Iris pigment epithelial cell (primary cell): ENCODE data around the gene ZNF804B.

ENCODE experiments used
- DNase-seq: peaks from one replicate; pipeline ENCODE4 v3.0.0-alpha.2; 2011; ENCODE audit warnings: low read depth

Gene ZNF804B

DNA sequence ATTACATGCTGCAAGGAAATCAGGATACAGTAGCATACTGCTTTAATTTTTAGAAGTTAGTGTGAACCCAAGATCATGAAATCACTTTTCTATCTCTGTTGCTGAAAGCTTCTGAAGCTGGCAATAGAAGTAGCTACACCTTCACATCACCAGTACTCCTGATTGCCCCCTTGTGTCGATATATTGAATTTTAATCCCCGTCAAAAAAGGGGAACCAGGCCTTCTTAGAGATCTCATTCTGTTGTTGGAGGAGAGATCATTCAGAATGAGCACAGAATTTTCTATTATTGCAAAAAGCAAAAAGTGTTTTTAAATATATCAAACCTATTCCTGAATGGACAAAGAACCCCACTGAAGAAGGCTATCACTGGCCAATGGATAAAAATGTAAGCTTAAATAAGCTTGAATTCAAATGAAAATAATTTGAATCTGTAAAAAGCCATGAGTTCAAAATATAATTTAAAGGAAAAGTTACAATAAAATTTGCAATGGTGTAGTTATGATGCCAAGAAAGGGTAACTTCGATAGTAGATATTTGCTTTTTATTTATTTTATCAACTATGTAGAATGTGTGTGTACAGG lies 75.7 kb downstream of the ZNF804B start:
- DNase-seq: peak; percentile 8

DNA sequence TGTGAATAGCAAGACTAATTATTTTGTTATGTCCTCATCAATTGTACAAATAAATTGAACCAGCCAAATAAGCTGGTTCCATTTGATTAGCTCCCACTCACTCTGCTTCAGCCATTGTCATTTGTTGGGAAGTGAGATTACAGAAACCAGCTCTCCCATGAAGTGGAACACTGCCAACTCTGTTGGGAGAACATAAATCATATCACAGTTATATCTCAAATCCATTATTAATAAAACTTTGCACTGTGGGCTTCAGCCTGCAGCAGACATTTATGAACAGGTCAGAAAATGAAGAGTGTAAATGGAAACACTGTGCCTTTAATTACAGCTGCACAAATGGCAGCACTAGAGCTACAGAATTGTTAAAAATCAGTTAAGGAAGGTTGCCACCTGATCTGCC lies 82.7 kb downstream of the ZNF804B start:
- no peak for DNase-seq

DNA sequence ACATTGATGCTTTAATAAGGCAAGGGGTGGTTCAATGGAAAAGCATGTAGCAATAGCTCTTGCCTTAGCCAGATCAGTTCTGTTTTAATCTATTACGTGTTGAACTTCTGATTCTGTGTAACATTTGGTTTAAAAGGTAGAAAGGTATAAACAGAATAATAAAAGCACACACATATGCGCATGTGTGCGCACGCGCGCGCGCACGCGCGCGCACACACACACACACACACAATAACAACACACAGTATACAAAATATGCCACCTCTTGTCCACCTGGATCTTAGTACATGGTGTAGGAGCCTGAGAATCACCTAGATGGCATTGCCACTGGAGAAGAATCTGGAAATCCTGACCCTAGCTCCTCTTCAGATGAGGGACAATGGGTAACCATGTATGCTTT lies 85.6 kb downstream of the ZNF804B start:
- no peak for DNase-seq

DNA sequence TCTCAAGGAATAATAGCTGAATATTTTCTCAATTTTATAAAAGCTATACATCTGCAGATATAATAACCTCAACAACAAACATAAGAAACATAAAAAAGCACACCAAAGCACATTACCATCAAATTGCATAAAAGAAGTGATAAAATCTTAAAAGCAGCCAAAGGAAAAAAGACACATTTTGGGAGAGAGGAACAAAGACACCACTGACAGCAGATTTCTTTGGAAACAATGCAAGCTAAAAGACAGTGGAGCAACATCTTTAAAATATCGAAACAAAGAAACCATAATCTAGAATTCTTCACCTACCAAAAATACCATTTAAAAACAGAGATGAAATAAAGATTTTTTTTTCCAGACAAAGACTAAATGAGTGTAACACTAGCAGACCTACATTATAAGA lies 91.7 kb downstream of the ZNF804B start:
- no peak for DNase-seq

DNA sequence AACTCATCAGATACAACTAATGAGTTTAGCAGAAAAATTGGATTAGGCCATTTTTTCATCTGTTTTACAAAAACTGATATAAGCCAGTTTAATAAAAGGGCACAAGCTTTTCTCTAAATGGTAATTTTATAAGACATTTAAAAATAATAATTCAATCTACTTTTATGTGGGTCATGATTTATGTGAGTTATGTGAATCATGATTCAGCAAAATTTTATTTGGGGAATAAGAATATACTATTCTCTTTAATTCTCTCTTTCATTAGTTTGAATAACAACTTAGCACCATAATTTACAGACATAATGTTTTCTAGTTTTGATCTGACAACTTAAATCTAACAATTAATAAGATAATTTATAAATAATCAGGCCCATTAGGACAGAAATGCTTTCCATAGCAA lies 99.8 kb downstream of the ZNF804B start:
- DNase-seq: no peak

DNA sequence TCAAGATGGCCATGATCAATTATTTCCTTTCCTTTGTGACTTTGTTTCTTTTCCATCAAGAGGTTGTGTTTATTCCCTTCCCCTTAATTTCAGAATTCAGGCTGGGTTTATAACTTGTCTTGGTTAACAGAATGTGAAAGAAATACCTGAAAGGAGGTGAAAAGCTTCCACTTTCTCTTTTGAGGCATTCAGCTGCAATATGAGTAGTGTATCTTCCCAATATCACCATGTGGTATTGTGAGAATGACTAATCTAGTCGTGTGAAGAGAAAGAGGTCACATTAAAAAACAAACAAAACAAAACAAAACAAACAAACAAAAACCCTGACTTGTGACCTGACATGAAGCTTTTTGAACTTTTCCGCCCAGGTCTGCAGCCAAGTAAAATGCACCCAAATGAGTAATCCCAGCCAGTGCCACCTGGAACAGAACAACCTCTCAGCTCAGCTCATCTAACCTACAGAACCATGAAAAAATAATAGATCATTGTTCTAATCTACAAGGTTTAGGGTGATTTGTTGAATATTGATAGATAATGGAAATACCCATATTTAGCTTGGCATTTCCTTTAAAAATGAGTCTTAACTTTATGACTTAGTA lies 106.9 kb downstream of the ZNF804B start:
- DNase-seq: no peak

DNA sequence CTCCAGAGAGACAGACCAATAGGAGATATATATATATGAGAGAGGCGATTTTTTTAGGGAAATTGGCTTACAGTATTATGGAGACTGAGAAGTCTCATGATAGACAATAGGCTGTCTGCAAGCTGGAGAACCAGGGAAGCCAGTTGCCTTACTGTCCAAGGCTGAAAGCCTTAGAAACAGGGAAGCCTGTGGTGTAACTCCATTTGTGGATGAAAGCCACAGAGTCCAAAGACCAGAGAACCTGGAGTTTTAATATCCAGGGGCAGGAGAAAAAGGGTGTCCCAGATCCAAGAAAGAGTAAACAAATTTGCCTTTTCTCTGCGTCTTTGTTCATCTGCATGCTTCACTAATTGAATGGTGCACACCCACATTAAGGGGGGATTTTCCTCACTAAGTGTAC lies 107.7 kb downstream of the ZNF804B start:
- no peak for DNase-seq

DNA sequence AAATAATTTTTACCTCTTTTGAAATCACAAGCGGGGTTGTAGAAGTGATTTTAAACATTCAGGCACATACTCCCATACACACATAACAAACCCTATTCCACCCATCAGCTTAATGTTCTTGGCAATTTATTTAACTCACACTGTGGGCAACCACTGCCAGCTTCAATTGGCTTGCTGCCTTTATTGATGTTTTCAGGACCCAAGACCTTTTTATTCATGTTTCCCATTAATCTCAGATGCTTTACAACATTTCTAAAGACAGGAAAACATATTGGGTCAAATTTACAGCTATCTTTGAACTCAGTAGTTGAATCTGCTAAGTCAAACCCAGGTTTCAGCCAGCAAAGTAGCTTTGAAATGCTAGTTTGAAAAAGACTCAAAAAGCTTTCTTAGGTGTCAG lies 109.0 kb downstream of the ZNF804B start:
- DNase-seq: no peak

DNA sequence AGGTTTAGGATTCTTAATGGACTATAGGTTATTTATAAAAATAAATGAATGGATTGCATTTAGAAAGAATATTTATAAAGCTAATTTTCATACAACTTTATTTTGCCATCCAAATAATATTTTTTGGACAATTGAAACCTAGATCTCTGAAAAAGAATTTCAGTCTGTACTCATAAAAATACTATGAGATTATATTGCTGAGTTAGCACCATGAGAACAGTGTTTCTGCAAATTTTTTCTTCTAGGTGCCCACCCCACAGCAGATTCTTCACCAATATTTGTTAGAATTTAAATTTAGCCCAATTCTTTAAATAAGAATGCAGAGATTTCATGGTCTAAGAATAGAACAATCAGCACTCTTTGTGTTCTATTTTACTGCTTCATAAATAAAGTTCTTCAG lies 121.6 kb downstream of the ZNF804B start:
- no peak for DNase-seq

DNA sequence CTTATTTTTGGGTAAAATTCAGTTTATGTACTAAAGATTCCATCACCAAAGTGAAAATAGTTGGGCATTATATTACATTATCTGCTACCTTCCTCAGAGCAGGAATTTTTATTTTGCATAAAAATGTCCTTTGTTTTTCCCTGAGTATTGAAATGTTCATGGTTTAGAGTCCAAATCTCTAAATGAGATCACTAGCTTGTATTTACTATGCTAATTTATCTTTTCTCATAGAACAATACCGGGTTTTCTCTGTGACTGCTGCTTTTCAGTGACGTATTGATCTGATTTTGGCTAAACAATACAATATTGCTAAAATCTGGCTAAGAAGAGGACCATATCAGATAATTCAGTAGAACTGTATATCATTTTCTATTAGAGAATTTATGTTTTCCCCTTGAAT lies 125.6 kb downstream of the ZNF804B start:
- no peak for DNase-seq

DNA sequence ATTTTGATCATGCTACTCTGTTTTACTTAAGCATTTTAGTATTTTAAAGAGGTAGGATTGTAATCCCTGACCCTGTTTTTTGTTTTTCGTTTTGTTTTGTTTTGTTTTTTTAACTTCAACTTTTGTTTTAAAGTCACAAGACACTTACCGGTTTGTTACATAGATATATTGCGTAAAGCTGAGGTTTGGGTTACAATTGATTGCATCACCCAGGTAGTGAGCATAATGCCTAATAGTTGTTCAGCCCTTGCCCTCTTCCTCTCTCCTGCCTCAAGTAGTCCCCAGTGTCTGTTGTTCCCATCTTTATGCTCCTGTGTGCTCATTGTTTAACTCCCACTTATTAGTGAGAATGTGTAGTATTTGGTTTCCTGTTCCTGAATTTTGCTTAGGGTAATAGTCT lies 129.2 kb downstream of the ZNF804B start:
- DNase-seq: no peak

DNA sequence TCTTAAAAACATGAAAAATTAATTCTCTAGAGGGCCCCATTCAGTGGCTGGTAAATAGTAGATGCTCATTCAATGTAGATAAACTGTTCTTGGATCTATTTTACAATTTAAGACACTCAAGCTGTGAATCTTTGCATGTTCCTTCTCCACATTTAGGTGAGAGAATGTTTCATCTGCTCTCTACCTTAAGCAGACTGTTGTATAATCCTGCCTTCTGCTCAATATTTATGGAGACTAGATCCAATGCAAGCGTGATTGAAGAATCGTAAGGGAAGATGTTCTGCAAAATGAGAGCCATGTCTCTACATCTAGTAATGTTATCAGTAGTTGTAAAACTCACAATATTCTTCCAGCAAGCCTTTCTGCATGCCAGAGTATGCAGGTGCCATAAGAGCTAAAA lies 151.0 kb downstream of the ZNF804B start:
- DNase-seq: no peak

DNA sequence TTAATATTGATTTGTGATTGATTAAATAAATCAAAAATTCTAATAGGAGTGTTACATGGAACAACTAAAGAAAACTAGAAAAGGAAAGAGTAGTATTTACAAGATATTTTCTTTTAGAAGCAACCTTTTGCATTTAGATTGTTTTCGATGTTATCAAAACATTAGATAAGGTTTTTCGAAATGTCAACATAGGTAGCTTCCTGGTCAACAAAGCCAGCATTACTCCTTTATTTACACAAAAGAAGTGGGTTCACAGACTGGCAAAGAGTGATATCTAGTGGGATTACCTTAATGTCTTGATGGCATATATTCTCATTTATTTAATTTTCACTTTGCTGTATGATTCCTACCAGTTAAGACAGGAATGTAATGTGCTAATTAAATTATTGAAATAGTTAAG lies 153.4 kb downstream of the ZNF804B start:
- no peak for DNase-seq

DNA sequence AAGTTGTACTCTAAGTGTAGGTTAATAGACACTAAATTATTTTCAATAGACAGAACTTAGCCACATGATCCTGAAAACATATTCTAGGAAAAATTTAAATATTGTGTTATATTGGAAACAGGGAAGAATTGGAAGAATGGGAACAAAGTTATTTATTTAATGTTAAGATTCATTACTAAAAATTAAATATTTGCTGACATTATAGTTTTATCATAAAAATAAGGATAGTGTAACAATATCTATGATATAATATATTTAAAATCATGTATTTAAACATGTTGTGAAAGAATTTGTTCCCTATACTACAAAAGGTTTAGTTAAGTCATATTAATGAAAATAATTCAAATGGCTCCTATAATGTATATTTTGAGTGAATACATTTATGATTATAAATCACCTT lies 156.1 kb downstream of the ZNF804B start:
- DNase-seq: no peak

DNA sequence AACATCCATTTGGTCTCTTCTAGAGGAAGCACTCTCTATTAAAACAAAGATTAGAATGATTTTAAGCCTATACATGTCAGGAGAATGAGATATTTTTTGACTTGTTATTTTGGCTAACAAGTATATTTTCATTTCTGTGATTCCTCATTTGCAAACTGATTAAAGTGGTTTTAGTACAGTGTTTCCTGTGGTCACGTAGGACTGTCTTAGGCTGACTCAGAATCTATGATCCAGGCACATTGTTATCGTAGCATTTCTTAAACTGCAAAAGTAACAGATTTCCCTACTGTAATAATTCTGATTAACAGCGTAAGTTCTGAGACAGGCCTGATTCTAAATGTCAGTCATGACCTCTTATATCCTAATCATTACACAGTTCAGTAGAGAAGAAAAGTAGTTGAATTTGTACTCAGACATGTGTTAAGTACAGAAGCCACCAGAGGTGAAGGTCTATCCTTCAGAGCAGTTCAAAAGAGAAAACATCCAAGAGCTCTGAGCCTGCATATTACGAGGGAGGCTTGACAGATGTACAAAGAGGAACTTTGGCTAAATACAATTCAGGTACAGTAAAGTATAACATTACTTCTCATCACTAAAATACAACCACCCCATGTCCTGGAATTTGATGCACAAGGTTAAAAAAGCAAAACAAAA lies 160.1 kb downstream of the ZNF804B start:
- no peak for DNase-seq

DNA sequence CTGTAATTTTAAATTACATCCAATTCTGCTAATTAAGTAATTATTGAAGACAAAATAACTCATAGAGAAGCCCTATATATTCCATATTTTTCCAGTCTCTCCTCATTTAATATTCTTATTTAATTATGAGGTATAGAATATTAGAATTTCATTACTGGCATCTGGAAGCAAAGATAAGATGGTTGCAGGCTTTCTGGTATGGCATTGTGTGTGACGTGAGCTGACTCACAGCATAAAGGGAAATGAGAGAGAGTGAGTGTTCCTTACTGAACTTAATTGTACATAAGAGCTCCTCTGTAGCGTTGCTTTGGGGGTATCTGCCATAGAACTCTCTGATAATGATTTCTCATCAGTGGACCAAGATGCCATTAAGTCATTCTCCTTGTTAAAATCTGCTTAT lies 163.4 kb downstream of the ZNF804B start:
- DNase-seq: no peak

DNA sequence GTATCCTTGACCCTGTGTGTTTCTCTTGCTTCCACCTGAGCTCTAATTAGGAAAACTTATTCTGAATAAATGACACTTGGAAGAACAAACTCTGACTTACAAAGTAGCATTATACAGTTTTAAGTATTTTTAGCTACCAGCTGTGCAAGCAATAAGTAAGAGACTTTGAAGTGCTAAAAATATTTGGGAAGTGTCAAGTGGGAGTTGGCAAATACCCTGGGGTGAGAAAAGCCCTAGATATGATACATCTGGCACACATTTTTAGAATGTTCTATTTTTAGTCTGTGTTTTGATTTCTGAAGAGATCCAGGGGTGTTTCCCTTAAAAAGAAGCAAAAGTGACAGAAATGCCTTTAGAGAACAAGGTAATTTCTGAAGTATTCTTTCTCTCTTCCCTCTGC lies 168.8 kb downstream of the ZNF804B start:
- DNase-seq: no peak

DNA sequence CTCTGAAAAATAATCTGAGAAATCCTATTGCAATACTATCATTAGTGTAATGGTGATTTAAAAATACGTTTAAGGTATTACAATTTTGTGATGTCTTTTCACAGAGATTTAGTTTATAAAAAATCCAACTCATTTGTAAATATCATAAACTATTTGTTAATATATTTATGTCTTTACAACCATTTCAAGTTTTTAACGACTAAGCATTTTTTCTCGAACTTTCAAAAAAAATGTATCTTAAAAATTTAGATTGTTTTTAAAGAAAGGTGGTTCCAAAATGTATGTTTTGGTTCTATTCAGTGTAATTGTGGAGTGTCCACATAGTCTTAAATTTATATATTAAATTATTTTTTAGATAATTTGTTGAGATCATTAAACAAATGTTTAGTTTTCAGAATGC lies 170.2 kb downstream of the ZNF804B start:
- no peak for DNase-seq

DNA sequence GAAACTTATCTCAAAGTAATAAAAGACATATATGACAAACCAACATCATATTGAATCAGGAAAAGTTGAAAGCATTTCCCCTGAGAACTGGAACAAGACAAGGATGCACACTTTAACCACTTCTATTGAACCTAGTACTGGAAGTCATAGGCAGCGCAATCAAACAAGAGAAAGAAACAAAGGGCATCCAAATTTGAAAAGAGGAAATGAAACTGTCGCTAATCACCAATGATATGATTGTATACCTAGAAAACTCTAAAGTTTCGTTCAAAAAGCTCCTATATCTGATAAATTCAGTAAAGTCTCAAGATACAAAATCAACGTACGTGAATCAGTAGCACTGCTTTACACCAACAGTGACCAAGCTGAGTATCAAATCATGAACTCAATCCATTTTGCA lies 173.8 kb downstream of the ZNF804B start:
- DNase-seq: no peak

DNA sequence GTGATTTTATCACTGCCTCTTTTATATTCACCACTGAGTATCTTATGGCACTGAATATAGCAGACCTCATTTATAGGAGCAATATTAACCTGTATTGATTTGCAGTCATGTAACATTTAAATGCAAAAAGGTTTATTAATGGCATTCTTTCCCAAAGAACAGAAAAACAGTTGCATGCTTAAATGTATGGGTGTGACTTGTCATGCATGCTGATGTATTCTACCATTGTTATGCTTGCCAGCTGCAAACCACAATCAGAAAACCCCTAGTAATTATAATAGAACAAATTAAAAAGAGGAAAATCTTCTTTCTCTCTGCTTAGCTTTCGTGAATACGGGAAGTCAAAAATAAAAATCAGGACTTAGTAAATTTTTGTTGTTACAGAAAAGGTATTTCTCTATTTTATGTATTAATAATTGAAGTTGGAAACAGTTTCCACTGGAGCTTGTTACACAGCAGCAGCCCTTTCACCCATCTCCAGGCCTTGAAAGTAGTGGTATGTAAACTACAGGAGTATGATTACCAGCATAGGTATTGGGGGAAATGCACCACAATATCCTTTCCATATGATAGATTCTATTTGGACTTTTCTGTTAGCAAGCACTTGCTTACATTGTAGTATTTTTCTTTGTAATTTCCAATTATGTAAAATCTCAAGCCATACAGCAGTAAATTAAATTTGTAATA lies 183.5 kb downstream of the ZNF804B start:
- DNase-seq: no peak

DNA sequence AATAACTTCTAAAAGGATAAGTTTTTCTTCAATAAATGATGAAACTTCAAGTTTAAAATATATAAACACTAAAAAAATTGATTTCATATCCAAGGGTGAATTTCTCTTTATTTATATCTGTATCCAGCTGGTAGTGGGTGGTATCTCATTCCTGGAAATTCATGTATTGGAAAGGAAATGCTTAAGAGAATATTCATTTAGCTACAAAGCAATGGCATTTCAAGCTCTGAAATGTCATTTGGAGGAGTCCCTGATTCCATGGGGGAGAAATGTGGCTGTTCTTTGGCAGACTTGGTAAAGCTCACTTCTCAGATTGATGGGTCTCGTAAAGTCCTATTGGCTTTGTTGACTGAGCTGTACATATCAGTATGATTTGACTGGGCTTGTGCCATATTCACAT lies 192.3 kb downstream of the ZNF804B start:
- no peak for DNase-seq

DNA sequence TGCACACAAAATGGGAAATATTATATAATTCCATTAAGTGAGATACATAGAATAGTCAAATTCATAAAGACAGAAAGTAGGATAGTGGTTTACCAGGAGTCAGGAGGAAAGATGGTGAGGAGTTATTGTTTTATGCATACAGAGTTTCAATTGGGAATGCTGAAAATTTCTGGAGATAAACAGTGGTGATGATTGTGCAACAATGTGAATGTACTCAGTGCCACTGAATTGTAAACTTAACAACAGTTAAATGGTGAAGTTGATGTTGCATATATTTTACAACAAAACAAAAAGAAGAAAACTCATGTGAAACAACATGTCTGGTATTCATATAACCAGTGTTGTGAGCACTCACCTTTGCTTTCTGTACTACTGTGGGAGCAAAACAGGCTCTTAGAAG lies 204.9 kb downstream of the ZNF804B start:
- DNase-seq: no peak

DNA sequence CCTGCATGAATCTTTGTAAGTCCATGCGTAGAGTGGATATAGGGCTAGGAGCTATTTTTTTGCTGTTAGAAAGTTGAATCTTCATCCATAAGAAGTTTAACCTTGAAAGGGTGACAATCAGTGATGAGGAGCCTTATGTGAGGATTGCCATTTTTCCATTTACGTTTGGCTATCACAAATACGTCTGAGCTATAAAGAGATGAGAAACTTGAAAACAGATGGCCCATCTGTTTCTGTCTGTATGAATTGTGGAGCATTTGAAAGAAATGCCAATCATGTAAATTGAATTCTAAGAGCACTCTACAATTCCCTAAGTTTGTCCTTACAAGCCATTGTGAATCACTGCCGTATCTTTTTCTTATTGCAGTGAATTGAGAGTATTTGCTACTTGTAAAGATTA lies 205.9 kb downstream of the ZNF804B start:
- no peak for DNase-seq
